NB4 (cell line): ENCODE results near the gene BMP8A.

Source experiments
- DNase-seq: peaks from one replicate; pipeline ENCODE4 v3.0.0; 2010; ENCODE audit warnings: low read depth
- H3K4me3 ChIP-seq: one replicate; pipeline ENCODE4 v1.5.1; 2011; ENCODE audit warnings: mild to moderate bottlenecking, low read depth, low read length, moderate library complexity
- CTCF ChIP-seq: IDR thresholded peaks from one replicate; pipeline ENCODE4 v1.5.1; 2012; ENCODE audit warnings: low read depth, low read length
- MAX ChIP-seq: IDR thresholded peaks from 2 replicates; pipeline ENCODE4 v1.6.1; 2011; ENCODE audit warnings: low read depth, low read length
- MYC ChIP-seq: IDR thresholded peaks from 2 replicates; pipeline ENCODE4 v1.6.1; 2011; ENCODE audit warnings: low read depth, low read length
- POLR2A ChIP-seq: IDR thresholded peaks from 2 replicates; pipeline ENCODE4 v1.6.1; 2011; ENCODE audit warnings: mild to moderate bottlenecking; ENCODE audit not compliant: insufficient read length; ENCODE audit errors: extremely low read depth

Gene BMP8A

GRCh38 chr1:39572379-39573096, 81.1 kb downstream of the BMP8A start:
- DNase-seq, result no peak
- TF ChIP-seq CTCF (no peak), MYC (no peak), POLR2A (no peak), MAX (no peak)
- peak overlapping the region; percentile 94 for H3K4me3 ChIP-seq

GRCh38 chr1:39573097-39573465, 81.6 kb downstream of the BMP8A start:
- H3K4me3 ChIP-seq, result peak overlapping the region; percentile 94
- TF ChIP-seq POLR2A (no peak), MAX (no peak), MYC (no peak), CTCF (no peak)
- DNase-seq, result no peak

- TF ChIP-seq MAX, result no peak
- peak overlapping the region; percentile 94 for H3K4me3 ChIP-seq
- DNase-seq, result peak; percentile 43
Observed at GRCh38 chr1:39573736-39574624, 82.5 kb downstream of the BMP8A start.

GRCh38 chr1:39574646-39575045, 83.2 kb downstream of the BMP8A start:
- peak; percentile 17 for DNase-seq
- H3K4me3 ChIP-seq, result peak overlapping the region; percentile 94
- no peak for TF ChIP-seq POLR2A
- TF ChIP-seq CTCF, result no peak
- TF ChIP-seq MAX, result peak; percentile 78
- peak; percentile 20; the same call in 1 of the 2 replicates for TF ChIP-seq MYC
